ENCODE data around the gene CHRM1. TPM values are rescaled to one million over a fixed set of nuclear protein-coding genes. Genes with fewer than 3 reads are reported as not detected.
A peak's percentile ranks its signal among the peaks of the same experiment; 100 is the strongest.
"Not testable (repeated sequence)": the region's sequence is repeated elsewhere in the genome, so short reads cannot be mapped to it uniquely, and the experiment has no call there.

CHRM1 gene
- total RNA-seq, 2 donors from 2014 or later: not detected

DNA sequence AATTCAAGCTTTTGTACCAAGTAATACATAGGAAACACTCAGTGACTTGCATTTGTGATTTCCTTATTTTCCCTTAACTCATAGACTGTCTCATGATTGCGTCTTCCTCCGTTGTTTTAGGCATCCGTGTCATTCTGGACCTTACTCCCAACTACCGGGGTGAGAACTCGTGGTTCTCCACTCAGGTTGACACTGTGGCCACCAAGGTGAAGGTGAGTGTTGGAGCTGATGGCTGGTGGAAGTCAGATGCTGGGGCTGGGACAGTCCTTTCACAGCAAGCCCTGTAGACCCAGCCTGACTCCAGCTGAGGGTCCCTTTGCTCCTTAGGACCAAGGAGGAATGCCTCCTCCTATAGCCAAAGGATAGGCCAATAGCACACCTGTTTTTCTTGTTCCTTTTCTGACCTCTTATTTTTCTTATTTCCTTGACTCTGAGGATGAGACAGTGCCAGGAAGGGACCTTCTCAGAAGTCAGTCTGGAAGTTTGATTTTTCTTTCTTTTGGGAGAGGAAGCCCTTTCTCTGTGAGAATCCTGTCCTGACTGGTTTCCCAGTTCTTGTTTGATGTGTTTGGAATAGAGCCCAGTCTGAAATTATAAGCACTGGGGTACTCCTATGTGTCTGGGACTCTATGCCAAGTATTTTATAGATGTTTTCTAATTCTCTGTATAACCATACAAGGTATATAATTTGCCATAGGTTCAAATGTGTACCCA is 38.2 kb downstream of the CHRM1 start:
- ATAC-seq: no peak
- intact Hi-C loops (cut with DNase I): no loop called here
- no peak for DNase-seq

DNA sequence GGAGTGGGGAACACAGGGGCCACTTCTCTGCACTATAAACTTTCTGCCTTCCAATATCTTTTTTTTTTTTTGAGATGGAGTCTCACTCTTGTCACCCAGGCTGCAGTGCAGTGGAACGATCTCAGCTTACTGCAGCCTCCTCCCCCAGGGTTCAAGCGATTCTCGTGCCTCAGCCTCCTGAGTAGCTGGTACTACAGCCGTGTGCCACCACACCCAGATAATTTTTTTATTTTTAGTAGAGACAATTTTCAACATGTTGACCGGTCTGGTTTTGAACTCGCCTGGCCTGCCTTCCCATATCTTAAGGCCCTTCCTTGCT is 38.8 kb downstream of the CHRM1 start:
- ATAC-seq: no peak
- no peak for DNase-seq
- intact Hi-C loops (cut with DNase I): no loop called here

DNA sequence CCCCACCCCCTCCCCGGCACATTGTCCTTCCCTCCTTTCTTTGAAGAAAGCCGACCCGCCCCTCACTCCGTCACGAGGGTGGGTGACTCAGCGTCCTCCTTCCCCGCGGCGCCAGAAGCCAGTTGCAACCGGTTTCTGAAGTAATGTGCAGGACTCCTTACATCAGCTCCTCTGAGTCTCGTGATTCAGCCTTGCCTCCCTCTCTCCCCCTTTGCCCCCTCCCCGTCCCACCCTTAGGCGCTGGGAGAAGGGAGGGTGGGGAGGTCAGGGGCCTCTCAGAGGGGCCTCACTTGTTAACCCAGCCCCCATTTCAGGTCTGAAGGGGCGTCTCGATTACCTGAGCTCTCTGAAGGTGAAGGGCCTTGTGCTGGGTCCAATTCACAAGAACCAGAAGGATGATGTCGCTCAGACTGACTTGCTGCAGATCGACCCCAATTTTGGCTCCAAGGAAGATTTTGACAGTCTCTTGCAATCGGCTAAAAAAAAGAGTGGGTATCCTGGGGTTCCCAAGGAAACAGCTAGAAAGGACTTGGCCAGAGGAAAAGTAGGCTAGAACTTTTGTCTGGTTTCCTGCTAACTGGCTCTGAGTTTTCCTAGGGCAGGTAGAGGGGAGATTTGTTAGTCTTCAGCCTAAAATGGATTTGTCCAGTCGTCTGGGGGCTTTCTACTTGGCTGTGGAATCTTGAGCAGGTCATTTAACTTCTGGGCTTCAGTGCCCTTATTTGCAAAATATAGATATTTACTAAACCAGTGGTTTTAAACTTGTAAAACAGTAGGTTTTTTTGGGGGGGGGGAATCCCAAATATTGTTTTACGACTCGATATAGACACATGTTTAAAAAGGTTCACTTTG is 39.4 kb downstream of the CHRM1 start:
- intact Hi-C loops (cut with DNase I): no loop called here
- ATAC-seq: peak; percentile 73 to 86
- DNase-seq: peak; percentile 94

DNA sequence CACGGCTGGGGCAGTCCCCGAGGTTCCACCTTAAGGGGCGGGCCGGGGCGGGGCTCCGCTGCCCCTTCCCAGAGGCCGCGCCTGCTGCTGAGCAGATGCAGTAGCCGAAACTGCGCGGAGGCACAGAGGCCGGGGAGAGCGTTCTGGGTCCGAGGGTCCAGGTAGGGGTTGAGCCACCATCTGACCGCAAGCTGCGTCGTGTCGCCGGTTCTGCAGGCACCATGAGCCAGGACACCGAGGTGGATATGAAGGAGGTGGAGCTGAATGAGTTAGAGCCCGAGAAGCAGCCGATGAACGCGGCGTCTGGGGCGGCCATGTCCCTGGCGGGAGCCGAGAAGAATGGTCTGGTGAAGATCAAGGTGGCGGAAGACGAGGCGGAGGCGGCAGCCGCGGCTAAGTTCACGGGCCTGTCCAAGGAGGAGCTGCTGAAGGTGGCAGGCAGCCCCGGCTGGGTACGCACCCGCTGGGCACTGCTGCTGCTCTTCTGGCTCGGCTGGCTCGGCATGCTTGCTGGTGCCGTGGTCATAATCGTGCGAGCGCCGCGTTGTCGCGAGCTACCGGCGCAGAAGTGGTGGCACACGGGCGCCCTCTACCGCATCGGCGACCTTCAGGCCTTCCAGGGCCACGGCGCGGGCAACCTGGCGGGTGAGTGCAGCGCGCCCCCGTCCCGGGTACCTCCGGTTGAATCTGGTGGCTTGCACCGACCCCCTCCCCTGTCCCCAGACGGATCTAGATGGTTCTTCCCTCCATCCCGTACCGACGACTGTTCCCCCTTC is 40.2 kb downstream of the CHRM1 start, which contains the start of gene SLC3A2:
SLC3A2 (plus strand) TSS at position 94 of the 776 bp plus-strand sequence; CDS start at position 222, 128 bp downstream.
- intact Hi-C loops (cut with DNase I): no loop called here
- DNase-seq: peak; percentile 92
- ATAC-seq: peak; percentile 93 to 94

DNA sequence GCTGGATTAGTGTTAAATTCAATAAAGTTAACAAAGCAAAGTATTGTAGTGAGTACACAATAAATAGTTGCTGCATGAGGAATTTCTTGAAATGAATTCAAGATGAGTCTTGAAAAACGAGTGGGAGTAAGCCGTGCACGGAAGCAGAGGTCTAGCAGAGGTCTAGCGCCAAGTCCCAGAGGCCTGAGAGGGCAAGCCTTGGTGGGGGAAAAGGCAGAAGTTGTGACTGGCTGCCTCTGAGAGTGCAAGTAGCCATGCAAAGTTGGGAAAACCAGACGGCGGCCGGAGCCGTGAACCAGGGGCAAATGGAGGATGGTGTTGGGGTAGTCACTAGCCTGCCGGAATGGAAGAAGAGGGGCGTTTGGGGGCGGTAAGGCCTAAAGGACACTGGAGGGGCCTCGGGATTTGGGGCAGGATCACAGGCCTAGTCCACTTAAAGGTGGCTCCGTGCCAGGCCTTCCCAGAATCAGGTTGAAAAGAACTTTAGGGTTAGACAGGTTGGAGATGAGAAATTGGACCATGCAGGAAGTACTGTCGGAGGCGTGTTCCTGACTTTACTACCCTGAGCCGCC is 40.8 kb downstream of the CHRM1 start:
- intact Hi-C loops (cut with DNase I): no loop called here
- peak; percentile 71 for DNase-seq
- ATAC-seq: peak; percentile 47 to 51

DNA sequence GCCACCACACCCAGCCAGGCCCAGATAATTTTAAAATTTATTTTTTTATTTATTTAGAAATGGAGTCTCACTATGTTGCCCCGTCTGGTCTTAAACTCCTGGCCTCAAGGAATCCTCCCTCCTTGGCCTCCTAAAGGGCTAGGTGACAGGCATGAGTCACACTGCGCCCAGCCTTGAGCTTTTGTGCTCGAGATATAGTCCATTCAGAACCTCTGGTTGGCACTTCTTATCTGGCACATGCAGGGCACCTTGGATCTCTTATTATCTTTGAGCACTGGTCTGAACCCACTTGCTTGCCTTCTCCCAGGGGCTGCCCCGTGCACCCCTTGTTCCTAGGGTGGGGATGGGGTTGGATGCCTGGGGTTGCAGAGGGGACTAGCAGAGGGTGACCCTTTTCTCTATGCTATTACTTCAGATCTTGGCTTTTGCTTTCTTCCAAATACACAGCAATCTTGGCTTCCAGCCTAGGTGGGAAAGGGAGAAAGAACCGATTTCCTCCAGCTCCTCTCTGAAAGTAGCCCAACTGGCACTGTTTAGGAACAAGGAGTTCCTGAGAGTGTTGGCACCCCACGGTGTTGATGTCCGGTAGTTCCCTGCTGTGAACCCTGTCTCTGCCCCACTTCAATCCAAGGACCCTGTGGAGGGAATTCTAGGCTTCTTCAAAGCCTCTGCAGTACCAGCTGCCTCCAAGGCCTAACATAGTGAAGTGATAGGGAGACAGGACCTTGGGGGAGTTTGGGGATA is 41.8 kb downstream of the CHRM1 start:
- intact Hi-C loops (cut with DNase I): no loop called here
- ATAC-seq: no peak
- DNase-seq: no peak

DNA sequence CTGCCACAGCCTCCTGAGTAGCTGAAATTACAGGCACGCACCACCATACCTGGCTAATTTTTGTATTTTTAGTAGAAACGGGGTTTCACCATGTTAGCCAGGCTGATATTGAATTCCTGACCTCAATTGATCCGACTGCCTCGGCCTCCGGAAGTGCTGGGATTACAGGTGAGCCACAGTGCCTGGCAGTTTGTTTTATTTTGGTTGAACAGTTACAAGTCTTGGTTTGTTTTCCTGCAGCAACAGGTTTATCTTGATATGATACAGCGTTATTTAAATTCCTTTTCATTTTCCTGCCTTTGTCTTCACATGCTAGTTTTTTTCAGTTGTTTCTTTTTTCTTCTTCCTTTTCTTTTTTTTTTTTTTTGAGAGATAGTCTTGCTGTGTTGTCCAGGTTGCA is 44.5 kb downstream of the CHRM1 start:
- no peak for ATAC-seq
- DNase-seq: no peak
- intact Hi-C loops (cut with DNase I): no loop called here

DNA sequence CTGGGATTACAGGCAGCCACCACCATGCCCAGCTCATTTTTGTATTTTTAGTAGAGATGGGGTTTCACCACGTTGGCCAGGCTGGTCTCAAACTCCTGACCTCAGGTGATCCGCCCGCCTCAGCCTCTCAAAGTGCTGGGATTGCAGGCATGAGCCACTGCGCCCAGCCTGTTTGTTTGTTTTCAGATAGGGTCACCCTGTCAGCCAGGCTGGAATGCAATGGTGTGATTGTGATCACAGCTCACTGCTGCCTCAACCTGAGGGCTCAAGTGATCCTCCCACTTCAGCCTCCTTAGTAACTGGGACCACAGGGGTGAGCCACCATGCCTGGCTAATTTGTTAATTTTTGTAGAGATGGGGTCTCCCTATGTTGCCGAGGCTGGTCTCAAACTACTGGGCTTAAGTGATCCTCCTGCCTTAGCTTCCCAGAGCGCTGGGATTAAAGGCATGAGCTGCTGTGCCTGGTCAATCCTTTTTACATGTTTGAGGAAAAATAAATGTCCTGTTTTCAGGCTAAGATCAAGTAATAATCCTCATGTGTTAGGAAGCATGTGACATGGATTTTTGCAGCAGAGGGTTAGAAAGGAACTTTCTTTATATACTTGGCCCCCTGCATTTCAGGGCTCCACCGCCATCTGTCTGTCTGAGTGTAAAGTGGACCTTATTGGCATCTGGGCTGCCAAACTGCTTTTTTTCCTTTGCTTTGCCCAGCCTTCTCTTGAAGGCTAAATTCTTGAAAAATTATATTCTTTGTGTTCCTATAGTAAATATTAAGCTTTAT is 45.3 kb downstream of the CHRM1 start:
- no peak for ATAC-seq
- intact Hi-C loops (cut with DNase I): no loop called here
- no peak for DNase-seq

DNA sequence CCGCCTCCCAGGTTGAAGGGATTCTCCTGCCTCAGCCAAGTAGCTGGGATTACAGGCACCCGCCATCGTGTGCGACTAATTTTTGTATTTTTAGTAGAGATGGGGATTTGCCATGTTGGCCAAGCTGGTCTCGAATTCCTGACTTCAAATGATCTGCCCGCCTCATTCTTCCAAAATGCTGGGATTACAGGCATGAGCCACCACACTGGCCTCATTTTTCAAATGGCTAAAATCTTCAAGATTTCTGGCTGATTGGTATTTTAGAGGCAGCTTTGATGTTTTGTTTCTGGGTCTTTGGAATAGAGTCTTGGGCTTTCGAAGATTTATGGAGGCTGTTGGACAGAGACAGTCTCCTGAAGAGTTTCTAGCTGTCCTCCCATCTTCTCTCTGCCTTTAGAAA is 46.3 kb downstream of the CHRM1 start:
- no peak for ATAC-seq
- intact Hi-C loops (cut with DNase I): no loop called here
- DNase-seq: no peak

DNA sequence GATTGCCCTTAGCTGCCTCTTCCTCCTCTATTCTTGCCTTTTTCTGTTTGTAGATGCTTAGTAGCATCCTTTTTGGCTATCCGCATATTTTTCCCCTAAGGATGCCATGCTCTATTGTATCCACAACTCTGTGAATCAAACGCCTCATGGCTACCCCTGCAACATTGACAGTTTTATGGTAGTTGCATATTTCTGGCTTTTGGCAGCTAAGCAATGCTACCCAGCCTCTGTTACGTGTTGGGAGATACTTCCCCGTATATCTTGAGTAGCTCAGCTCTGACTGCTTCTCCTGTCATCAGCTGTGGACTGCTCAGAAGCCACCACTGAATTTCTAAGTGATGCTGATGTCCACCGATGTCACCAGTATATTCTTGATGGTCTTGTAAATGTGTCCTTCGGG is 55.5 kb downstream of the CHRM1 start:
- intact Hi-C loops (cut with DNase I): no loop called here
- DNase-seq (no peak), ATAC-seq (no peak)

DNA sequence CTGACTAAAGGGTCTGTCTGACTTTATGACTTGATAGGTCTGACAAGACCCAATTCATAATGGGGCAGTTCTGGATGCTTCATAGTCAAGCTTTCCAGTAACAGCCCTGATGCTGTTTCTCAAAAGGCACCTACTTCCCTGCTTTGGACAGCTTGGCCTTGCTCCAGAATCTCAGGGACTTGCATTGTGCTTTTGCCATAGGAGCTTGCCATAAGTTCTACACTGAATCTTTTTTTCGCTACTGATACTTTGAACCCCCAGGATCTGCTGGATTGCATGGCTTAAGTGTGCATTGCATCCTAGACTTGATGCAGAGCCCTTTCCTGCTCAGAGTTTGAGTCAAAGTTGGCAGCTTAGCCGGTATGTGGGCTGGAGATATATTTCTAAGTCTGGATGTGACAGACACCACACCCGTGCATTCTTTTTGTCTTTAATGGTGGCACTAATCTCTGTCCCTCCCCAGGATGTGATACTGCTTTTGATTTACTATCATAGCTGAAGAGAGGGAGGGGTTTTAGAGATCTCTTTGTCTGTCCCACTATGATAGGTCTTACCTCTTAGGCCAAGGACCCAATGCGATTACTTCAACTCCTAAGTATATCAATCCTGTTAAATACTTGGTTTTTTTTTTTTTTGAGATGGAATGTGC is 57.4 kb downstream of the CHRM1 start:
- ATAC-seq: peak in 1 of 2 donors; percentile 9
- intact Hi-C loops (cut with DNase I): loop anchor here (2.0 to 5.0 kb wide), 2 partner anchors 77 kb away; partner anchors contain the start of gene TMEM179B (in 2 of the 2)
- no peak for DNase-seq

DNA sequence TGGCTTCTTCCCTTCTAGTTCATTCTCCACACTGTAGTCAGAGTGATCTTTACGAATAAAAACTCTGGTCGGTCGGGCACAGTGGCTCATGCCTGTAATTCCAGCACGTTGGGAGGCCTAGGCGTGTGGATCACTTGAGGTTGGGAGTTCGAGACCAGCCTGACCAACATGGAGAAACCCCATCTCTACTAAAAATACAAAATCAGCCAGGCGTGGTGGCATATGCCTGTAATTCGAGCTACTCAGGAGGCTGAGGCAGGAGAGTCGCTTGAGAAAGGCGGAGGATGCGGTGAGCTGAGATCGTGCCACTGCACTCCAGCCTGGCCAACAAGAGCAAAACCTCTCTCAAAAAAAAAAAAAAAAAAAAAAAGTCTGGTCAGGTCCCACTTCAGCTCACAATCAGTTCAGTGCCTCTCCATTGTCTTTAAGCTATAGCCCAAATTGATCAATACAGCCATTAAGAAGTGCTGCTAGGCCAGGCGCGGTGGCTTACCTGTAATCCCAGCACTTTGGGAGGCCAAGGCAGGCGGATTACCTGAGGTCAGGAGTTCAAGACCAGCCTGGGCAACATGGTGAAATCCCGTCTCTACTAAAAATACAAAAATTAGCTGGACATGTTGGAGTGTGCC is 59.5 kb downstream of the CHRM1 start:
- intact Hi-C loops (cut with DNase I): loop anchor here (2.0 to 5.0 kb wide), 2 partner anchors 74 to 75 kb away; partner anchors contain the start of gene TMEM179B (in 2 of the 2)
- DNase-seq, ATAC-seq: not testable (repeated sequence)

DNA sequence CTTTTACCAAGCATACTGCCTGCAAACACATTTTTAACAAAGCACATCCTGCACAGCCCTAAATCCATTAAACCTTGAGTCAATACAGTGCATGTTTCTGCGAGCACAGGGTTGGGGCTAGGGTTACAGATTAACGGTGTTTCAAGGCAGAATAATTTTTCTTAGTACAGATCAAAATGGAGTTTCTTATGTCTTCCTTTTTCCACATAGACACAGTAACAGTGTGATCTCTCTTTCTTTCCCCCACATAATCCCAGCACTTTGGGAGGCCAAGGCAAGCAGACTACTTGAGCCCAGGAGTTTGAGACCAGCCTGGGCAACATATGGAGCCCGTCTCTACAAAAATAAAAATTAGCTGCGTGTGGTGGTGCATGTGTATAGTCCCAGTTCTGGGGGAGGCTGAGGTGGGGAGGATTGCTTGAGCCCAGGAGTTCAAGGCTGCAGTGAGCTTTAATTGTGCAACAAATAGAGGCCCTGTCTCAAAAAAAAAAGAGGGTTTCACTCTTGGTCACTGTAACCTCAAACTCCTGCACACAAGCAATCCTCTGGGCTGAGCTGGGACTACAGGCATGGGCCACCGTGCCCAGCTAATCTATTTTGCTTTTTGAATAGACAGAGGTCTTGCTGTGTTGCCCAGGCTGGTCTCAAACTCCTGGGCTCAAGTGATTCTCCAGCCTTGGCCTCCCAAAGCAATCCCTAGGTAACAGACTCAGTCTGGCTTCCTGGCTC is 60.2 kb downstream of the CHRM1 start:
- intact Hi-C loops (cut with DNase I): loop anchor here in 1 of 2 donors (5.0 kb wide), 1 partner anchor 74 kb away; the partner anchor contains the start of gene TMEM179B
- DNase-seq (no peak), ATAC-seq (no peak)

DNA sequence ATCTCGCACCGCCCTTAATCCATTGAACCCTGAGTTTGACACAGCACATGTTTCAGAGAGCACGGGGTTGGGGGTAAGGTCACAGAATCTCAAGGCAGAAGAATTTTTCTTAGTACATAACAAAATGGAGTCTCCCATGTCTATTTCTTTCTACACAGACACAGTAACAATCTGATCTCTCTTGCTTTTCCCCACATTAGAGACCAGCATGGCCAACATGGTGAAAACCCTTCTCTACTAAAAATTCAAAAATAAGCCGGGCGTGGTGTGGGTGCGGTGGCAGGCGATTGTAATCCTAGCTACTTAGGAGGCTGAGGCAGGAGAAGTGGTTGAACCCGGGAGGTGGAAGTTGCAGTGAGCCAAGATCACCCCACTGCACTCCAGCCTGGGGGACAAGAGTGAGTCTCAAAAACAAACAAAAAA is 61.9 kb downstream of the CHRM1 start:
- intact Hi-C loops (cut with DNase I): loop anchor here in 1 of 2 donors (10.0 kb wide), 1 partner anchor 254 kb away; the partner anchor contains the start of gene MTA2
- ATAC-seq, DNase-seq: not testable (repeated sequence)
